Neural cell (in vitro differentiated cells): ENCODE data around the gene GCC1. TPM values are rescaled to one million over a fixed set of nuclear protein-coding genes. Genes with fewer than 3 reads are reported as not detected.

ENCODE experiments used
- H2AFZ ChIP-seq: fragments of 200-600, 300-800 bp; sonication (generic), shearing (Covaris generic); 2 replicates; pipeline ENCODE4 v1.6.0; 2014; ENCODE audit warnings: low read depth, mild to moderate bottlenecking, antibody characterized with exemption, low read length, moderate library complexity
- H3F3A ChIP-seq: fragments of 200-600 bp; shearing (Covaris generic); 2 replicates; pipeline ENCODE4 v1.6.1; 2016; ENCODE audit warnings: mild to moderate bottlenecking, moderate library complexity, mixed read lengths, antibody characterized with exemption, low read length; ENCODE audit not compliant: insufficient read depth, poor library complexity, severe bottlenecking
- H3K27ac ChIP-seq: fragments of 200-600, 300-800 bp; sonication (generic), shearing (Covaris generic); 2 replicates; pipeline ENCODE4 v1.5.1; 2014; ENCODE audit warnings: mild to moderate bottlenecking, low read length, moderate library complexity
- H3K27me3 ChIP-seq: fragments of 300-800, 200-600 bp; sonication (generic), shearing (Covaris generic); 2 replicates; pipeline ENCODE4 v1.6.0; 2014; ENCODE audit warnings: mild to moderate bottlenecking, low read depth, low read length, moderate library complexity; ENCODE audit not compliant: insufficient read depth
- H3K36me3 ChIP-seq: fragments of 300-800, 200-600 bp; sonication (generic), shearing (Covaris generic); 2 replicates; pipeline ENCODE4 v1.5.1; 2014; ENCODE audit warnings: mild to moderate bottlenecking, antibody characterized with exemption, low read length, moderate library complexity; ENCODE audit not compliant: insufficient read depth
- H3K4me2 ChIP-seq: fragments of 300-800, 200-600 bp; sonication (generic), shearing (Covaris generic); 2 replicates; pipeline ENCODE4 v1.6.0; 2014; ENCODE audit warnings: mild to moderate bottlenecking, low read length
- H3K4me3 ChIP-seq: fragments of 300-800, 200-600 bp; sonication (generic), shearing (Covaris generic); 2 replicates; pipeline ENCODE4 v1.5.1; 2014; ENCODE audit warnings: mild to moderate bottlenecking, low read length, moderate library complexity
- H3K79me2 ChIP-seq: fragments of 200-600 bp; shearing (Covaris generic); replicated peaks from 2 replicates; pipeline ENCODE4 v1.6.0; 2014; ENCODE audit warnings: mild to moderate bottlenecking, low read length, moderate library complexity; ENCODE audit not compliant: insufficient read depth
- H3K9ac ChIP-seq: fragments of 300-800, 200-600 bp; sonication (generic), shearing (Covaris generic); 2 replicates; pipeline ENCODE4 v1.6.1; 2016; ENCODE audit warnings: mild to moderate bottlenecking, low read length, mixed read lengths
- H3K9me2 ChIP-seq: fragments of 200-600 bp; shearing (Covaris generic); 2 replicates; pipeline ENCODE4 v1.6.1; 2016; ENCODE audit warnings: mild to moderate bottlenecking, low read length, mixed read lengths; ENCODE audit not compliant: insufficient read depth
- H3K9me3 ChIP-seq: fragments of 200-600, 300-800 bp; sonication (generic), shearing (Covaris generic); 2 replicates; pipeline ENCODE4 v1.6.1; 2016; ENCODE audit warnings: mild to moderate bottlenecking, mixed run types, low read length, moderate library complexity, mixed read lengths
- H4K20me1 ChIP-seq: fragments of 200-600 bp; shearing (Covaris generic); 2 replicates; pipeline ENCODE4 v1.6.1; 2016; ENCODE audit warnings: mild to moderate bottlenecking, mixed run types; ENCODE audit not compliant: insufficient read depth
- EP300 ChIP-seq: fragments of 450-650 bp; conservative IDR thresholded peaks from 2 replicates; pipeline ENCODE4 v1.6.1; 2014; ENCODE audit warnings: antibody characterized with exemption, mild to moderate bottlenecking, moderate library complexity; ENCODE audit not compliant: poor library complexity, severe bottlenecking
- EZH2 ChIP-seq: fragments of 200-600, 300-800 bp; shearing (Covaris generic), sonication (generic); IDR thresholded peaks from 2 replicates; pipeline ENCODE4 v1.6.1; 2014; ENCODE audit warnings: antibody characterized with exemption, low read length, borderline replicate concordance, mild to moderate bottlenecking; ENCODE audit not compliant: insufficient read depth, poor library complexity, severe bottlenecking
- MXI1 ChIP-seq: fragments of 450-650 bp; conservative IDR thresholded peaks from 2 replicates; pipeline ENCODE4 v1.6.1; 2014; ENCODE audit warnings: antibody characterized with exemption, mild to moderate bottlenecking; ENCODE audit not compliant: poor library complexity, severe bottlenecking
- POLR2AphosphoS5 ChIP-seq: IDR thresholded peaks from 2 replicates; pipeline ENCODE4 v1.6.1; 2012
- RAD21 ChIP-seq: fragments of 450-650 bp; conservative IDR thresholded peaks from 2 replicates; pipeline ENCODE4 v1.6.1; 2014; ENCODE audit warnings: antibody characterized with exemption, mild to moderate bottlenecking, moderate library complexity
- REST ChIP-seq: IDR thresholded peaks from 2 replicates; pipeline ENCODE4 v1.6.1; 2012; ENCODE audit warnings: borderline replicate concordance
- SMC3 ChIP-seq: fragments of 450-650 bp; conservative IDR thresholded peaks from 2 replicates; pipeline ENCODE4 v1.6.1; 2014; ENCODE audit warnings: antibody characterized with exemption, mild to moderate bottlenecking, moderate library complexity; ENCODE audit not compliant: poor library complexity
- TAF1 ChIP-seq: IDR thresholded peaks from 2 replicates; pipeline ENCODE4 v1.6.1; 2012; ENCODE audit warnings: low read depth
- polyA plus RNA-seq: library from polyadenylated mRNA; depleted of rRNA; stranded (reverse); fragments of >200 nt; gene quantifications from 2 replicates; pipeline ENCODE4 v1.2.3, GENCODE V29; 2014
- TF ChIP-seq, protein P1 (sequence below): fragments of 450-650 bp; IDR thresholded peaks from 2 replicates; pipeline ENCODE4 v1.5.1; 2014; ENCODE audit warnings: antibody characterized with exemption, mild to moderate bottlenecking, moderate library complexity; ENCODE audit not compliant: poor library complexity, severe bottlenecking

Gene GCC1
- polyA plus RNA-seq, 1 donor from 2014 or later, result 6.6 TPM

DNA sequence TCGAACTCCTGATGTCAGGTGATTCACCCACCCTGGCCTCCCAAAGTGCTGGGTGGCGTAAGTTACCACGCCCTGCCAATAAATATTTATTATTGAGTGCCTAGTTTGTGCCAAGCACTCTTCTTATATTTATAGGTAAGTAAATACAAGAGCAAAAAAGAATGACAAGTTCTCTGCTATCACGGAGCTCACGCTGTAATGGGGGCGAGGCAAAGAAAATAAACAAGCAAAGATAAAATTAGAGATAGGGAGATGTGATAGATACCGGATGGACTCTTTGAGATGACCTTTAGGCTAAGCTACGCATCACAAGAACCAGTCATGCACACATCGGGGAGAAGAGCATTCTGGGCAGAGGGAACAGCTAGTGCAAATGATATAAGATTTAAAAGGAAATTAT lies 46.3 kb downstream of the GCC1 start:
- Histone ChIP-seq H3K9ac (no peak overlapping the region), H4K20me1 (no peaks in the 10 kb centered on the region), H3F3A (no peaks in the 10 kb centered on the region), H2AFZ (no peak overlapping the region), H3K36me3 (no peaks in the 10 kb centered on the region), H3K4me2 (no peak overlapping the region), H3K79me2 (no peaks in the 10 kb centered on the region), H3K9me3 (no peaks in the 10 kb centered on the region), H3K27ac (no peak overlapping the region), H3K27me3 (peaks cover 45% of the 10 kb centered on the region), H3K9me2 (no peaks in the 10 kb centered on the region), H3K4me3 (no peak overlapping the region)
- TF ChIP-seq RAD21, result no peak
- no peak for TF ChIP-seq MXI1
- TF ChIP-seq EZH2, result no peak
- TF ChIP-seq, protein P1, sequence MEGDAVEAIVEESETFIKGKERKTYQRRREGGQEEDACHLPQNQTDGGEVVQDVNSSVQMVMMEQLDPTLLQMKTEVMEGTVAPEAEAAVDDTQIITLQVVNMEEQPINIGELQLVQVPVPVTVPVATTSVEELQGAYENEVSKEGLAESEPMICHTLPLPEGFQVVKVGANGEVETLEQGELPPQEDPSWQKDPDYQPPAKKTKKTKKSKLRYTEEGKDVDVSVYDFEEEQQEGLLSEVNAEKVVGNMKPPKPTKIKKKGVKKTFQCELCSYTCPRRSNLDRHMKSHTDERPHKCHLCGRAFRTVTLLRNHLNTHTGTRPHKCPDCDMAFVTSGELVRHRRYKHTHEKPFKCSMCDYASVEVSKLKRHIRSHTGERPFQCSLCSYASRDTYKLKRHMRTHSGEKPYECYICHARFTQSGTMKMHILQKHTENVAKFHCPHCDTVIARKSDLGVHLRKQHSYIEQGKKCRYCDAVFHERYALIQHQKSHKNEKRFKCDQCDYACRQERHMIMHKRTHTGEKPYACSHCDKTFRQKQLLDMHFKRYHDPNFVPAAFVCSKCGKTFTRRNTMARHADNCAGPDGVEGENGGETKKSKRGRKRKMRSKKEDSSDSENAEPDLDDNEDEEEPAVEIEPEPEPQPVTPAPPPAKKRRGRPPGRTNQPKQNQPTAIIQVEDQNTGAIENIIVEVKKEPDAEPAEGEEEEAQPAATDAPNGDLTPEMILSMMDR, result no peak
- TF ChIP-seq SMC3, result no peak

DNA sequence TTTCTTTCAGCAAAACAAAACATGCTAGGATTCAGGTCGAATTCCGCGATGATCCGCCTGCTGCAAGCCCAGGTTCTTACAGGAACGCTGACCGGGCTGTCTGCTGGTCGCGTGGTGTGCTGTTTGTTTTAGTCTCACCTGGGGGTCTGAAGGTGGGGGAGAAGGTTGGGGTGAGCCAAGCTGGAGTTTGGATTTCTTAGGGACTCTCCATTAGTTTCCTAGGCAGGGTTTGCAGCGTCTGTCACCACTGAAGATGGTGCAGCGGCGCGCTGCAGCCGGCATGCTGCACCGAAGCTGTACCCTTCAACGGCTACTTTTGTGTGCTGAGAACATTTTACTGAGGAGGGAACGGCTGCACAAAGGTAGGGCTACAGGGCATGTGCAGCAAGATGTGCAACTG lies 48.7 kb downstream of the GCC1 start:
- H3K36me3 ChIP-seq, result no peaks in the 10 kb centered on the region
- TF ChIP-seq REST (no peak), SMC3 (no peak), EP300 (no peak), RAD21 (no peak), POLR2AphosphoS5 (no peak), MXI1 (no peak), EZH2 (no peak), TAF1 (no peak)
- TF ChIP-seq, protein P1, result no peak
- H3K79me2 ChIP-seq, result no peaks in the 10 kb centered on the region
- H3F3A ChIP-seq, result no peaks in the 10 kb centered on the region
- H3K9me2 ChIP-seq, result no peaks in the 10 kb centered on the region
- H3K4me3 ChIP-seq, result peak overlapping the region; percentile 61
- peak overlapping the region; percentile 36 for H3K9ac ChIP-seq
- peak overlapping the region; percentile 60 for H3K4me2 ChIP-seq
- H2AFZ ChIP-seq, result no peak overlapping the region
- no peaks in the 10 kb centered on the region for H4K20me1 ChIP-seq
- peaks cover 58% of the 10 kb centered on the region for H3K27me3 ChIP-seq
- no peaks in the 10 kb centered on the region for H3K9me3 ChIP-seq
- no peak overlapping the region for H3K27ac ChIP-seq
